ENCODE data around the gene CDH10. TPM values are rescaled to one million over a fixed set of nuclear protein-coding genes. Genes with fewer than 3 reads are reported as not detected.

Gene CDH10
- total RNA-seq, 1 donor from 2014 or later = 15.8 TPM

- H3K4me3 Mint-ChIP-seq (ENCODE audit: unreplicated experiment) = no peak overlapping the region
- no peaks in the 10 kb centered on the region for H3K27me3 Mint-ChIP-seq (ENCODE audit: unreplicated experiment)
- peaks cover 39% of the 10 kb centered on the region for H3K4me1 Mint-ChIP-seq (ENCODE audit: unreplicated experiment)
Observed at GRCh38 chr5:24616566-24616965, 28.2 kb downstream of the CDH10 start.

GRCh38 chr5:24615159-24615558 is 29.6 kb downstream of the CDH10 start:
- Mint-ChIP-seq H3K27ac (ENCODE audit: unreplicated experiment) (peak overlapping the region; percentile 5), H3K36me3 (ENCODE audit: low read depth, unreplicated experiment) (no peaks in the 10 kb centered on the region), H3K9me3 (ENCODE audit: unreplicated experiment) (no peaks in the 10 kb centered on the region), H3K27me3 (ENCODE audit: unreplicated experiment) (no peaks in the 10 kb centered on the region), H3K4me3 (ENCODE audit: unreplicated experiment) (no peak overlapping the region), H3K4me1 (ENCODE audit: unreplicated experiment) (peaks cover 36% of the 10 kb centered on the region)
- TF ChIP-seq CTCF (IDR thresholded peaks at IDR 0.05; ENCODE audit: unreplicated experiment) = no peak
- DNase-seq (ENCODE audit: low spot score) = no peak

More at GRCh38 chr5:24616566-24616965, 28.2 kb downstream of the CDH10 start:
- Mint-ChIP-seq H3K36me3 (ENCODE audit: low read depth, unreplicated experiment) (no peaks in the 10 kb centered on the region), H3K9me3 (ENCODE audit: unreplicated experiment) (no peaks in the 10 kb centered on the region), H3K27ac (ENCODE audit: unreplicated experiment) (no peak overlapping the region)
- TF ChIP-seq CTCF (IDR thresholded peaks at IDR 0.05; ENCODE audit: unreplicated experiment) = no peak
- DNase-seq (ENCODE audit: low spot score) = no peak

DNA sequence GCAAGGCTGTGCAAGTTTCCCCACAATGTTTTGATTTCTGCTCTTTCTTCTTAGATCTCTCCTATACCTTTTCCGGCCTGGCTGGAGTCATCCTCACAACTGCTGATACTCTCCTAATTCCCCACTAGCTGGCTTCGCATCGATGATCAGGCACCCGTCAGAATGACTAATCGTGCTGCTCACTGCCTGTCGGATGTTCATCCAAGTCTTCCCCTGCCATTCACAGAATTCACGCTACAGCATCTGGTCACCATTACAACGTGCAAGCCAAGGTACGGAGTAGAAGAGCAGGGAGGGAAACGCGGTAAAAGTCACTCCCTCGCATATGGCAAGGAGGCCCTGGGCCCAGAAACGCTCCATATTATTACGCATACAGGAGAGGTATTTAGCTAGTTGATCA is 35.1 kb downstream of the CDH10 start:
- H3K9me3 Mint-ChIP-seq (ENCODE audit: unreplicated experiment) = no peaks in the 10 kb centered on the region
- peaks cover 4% of the 10 kb centered on the region for H3K36me3 Mint-ChIP-seq (ENCODE audit: low read depth, unreplicated experiment)
- no peak for DNase-seq (ENCODE audit: low spot score)
- peak overlapping the region; percentile 16 for H3K4me3 Mint-ChIP-seq (ENCODE audit: unreplicated experiment)
- TF ChIP-seq CTCF (IDR thresholded peaks at IDR 0.05; ENCODE audit: unreplicated experiment) = no peak
- no peaks in the 10 kb centered on the region for H3K27me3 Mint-ChIP-seq (ENCODE audit: unreplicated experiment)
- no peak overlapping the region for H3K27ac Mint-ChIP-seq (ENCODE audit: unreplicated experiment)
- H3K4me1 Mint-ChIP-seq (ENCODE audit: unreplicated experiment) = peaks cover 29% of the 10 kb centered on the region

GRCh38 chr5:24606971-24607370 is 37.8 kb downstream of the CDH10 start:
- no peak for DNase-seq (ENCODE audit: low spot score)
- H3K27ac Mint-ChIP-seq (ENCODE audit: unreplicated experiment) = no peak overlapping the region
- H3K4me3 Mint-ChIP-seq (ENCODE audit: unreplicated experiment) = no peak overlapping the region
- no peaks in the 10 kb centered on the region for H3K9me3 Mint-ChIP-seq (ENCODE audit: unreplicated experiment)
- H3K36me3 Mint-ChIP-seq (ENCODE audit: low read depth, unreplicated experiment) = peaks cover 4% of the 10 kb centered on the region
- H3K4me1 Mint-ChIP-seq (ENCODE audit: unreplicated experiment) = peaks cover 15% of the 10 kb centered on the region
- no peaks in the 10 kb centered on the region for H3K27me3 Mint-ChIP-seq (ENCODE audit: unreplicated experiment)
- TF ChIP-seq CTCF (IDR thresholded peaks at IDR 0.05; ENCODE audit: unreplicated experiment) = no peak

GRCh38 chr5:24602188-24602587 is 42.6 kb downstream of the CDH10 start:
- H3K27ac Mint-ChIP-seq (ENCODE audit: unreplicated experiment) = no peak overlapping the region
- no peaks in the 10 kb centered on the region for H3K27me3 Mint-ChIP-seq (ENCODE audit: unreplicated experiment)
- no peaks in the 10 kb centered on the region for H3K36me3 Mint-ChIP-seq (ENCODE audit: low read depth, unreplicated experiment)
- peaks cover 17% of the 10 kb centered on the region for H3K4me1 Mint-ChIP-seq (ENCODE audit: unreplicated experiment)
- H3K4me3 Mint-ChIP-seq (ENCODE audit: unreplicated experiment) = no peak overlapping the region
- no peak for TF ChIP-seq CTCF (IDR thresholded peaks at IDR 0.05; ENCODE audit: unreplicated experiment)
- H3K9me3 Mint-ChIP-seq (ENCODE audit: unreplicated experiment) = no peaks in the 10 kb centered on the region
- DNase-seq (ENCODE audit: low spot score) = no peak
